ENCODE data around the gene CDH22.

CDH22 gene

DNA sequence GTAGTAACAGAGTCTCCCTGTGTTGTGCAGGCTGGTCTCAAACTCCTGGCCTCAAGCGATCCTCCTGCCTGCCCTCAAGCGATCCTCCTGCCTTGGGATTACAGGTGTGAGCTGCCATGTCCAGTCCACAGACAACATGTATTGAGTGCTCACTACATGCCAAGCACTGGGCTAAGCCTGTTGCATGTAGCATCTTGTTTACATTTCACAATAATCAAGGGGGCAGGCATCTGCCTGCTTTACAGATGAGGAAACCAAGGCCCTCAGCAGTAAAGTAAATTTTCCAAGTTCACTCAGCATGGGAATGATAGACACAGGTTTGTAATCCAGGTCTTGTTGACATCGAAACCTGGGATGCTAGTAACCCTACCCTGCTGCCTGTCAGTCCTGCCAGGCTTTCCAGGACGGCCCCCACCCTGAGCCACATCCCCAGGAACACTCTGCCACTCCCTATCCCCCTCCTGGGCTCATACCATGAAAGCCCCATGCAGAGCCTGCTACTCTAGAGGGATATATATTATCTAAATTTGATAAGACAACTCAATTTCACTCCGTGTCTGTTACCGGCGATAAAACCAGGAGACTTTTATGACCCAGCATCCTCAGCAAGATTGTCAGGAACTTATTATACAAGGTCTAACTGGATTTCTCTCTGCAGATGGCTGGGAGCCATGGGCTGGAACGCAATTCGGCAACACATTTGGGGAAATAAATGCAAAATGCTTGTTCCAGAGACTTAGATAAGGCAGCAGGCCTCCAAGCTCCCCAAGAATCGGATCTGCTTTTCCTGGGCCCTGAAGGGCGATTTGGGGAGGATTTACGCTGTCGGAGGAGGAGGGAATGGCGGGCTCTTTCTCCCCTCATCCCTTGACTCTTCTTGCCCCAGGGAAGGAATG, 159.7 kb downstream of the CDH22 start:
- H3K4me3 ChIP-seq, result no peak overlapping the region
- DNase-seq (ENCODE audit: low spot score), result no peak
- H3K27ac ChIP-seq, result no peak overlapping the region
- TF ChIP-seq, protein P1, sequence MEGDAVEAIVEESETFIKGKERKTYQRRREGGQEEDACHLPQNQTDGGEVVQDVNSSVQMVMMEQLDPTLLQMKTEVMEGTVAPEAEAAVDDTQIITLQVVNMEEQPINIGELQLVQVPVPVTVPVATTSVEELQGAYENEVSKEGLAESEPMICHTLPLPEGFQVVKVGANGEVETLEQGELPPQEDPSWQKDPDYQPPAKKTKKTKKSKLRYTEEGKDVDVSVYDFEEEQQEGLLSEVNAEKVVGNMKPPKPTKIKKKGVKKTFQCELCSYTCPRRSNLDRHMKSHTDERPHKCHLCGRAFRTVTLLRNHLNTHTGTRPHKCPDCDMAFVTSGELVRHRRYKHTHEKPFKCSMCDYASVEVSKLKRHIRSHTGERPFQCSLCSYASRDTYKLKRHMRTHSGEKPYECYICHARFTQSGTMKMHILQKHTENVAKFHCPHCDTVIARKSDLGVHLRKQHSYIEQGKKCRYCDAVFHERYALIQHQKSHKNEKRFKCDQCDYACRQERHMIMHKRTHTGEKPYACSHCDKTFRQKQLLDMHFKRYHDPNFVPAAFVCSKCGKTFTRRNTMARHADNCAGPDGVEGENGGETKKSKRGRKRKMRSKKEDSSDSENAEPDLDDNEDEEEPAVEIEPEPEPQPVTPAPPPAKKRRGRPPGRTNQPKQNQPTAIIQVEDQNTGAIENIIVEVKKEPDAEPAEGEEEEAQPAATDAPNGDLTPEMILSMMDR (IDR thresholded peaks at IDR 0.05), result no peak

DNA sequence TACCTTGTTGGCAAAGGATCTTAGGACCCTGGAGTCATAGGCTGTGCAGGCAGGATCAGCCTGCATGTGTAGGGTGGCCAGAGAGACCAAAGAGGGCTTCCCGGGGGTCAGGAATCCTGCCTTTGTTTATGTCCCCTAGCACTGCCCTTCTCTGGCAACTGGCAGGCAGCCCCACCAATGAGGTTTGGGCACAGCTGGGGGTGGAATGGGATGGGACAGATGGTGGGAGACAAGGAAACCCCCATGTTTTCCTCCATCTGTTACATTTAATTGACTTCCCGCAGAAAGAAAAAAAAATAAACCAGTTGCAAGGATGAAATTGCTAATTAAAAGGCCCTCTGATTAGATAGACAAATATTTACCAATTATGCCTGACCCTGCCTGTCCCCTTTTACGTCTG, 162.6 kb downstream of the CDH22 start:
- no peak for DNase-seq (ENCODE audit: low spot score)
- Histone ChIP-seq H3K4me3 (no peak overlapping the region), H3K27ac (no peak overlapping the region)
- TF ChIP-seq, protein P1 (IDR thresholded peaks at IDR 0.05), result no peak

DNA sequence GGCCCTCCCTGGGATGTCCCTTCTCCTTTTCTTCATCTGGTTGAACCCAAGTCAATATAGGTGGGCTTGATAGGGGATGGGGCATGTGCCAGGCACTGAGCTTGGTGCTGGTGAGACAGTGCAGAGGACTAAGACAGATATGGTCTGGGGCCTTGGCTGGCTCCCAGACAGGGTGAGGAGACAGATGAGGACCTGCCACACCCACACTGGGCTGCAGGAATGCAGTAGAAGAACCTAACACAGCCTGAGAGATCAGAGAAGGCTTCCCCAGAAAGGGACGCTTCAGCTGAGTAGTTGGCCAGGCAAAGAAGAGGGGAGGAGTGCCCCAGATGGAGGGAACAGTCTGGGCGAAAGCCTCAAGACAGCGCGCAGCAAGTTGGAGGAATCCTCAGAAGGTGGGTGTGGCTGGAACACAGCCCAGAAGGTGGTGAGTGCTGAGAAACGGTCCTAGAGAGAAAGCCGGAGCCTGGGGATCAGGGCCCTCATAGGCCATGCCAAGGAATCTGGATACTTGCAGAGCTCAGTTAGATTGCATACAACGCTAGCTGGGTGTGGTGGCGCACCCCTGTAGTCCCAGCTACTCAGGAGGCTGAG, 163.8 kb downstream of the CDH22 start:
- TF ChIP-seq, protein P1 (IDR thresholded peaks at IDR 0.05), result no peak
- H3K4me3 ChIP-seq, result no peak overlapping the region
- DNase-seq (ENCODE audit: low spot score), result no peak
- H3K27ac ChIP-seq, result no peak overlapping the region

DNA sequence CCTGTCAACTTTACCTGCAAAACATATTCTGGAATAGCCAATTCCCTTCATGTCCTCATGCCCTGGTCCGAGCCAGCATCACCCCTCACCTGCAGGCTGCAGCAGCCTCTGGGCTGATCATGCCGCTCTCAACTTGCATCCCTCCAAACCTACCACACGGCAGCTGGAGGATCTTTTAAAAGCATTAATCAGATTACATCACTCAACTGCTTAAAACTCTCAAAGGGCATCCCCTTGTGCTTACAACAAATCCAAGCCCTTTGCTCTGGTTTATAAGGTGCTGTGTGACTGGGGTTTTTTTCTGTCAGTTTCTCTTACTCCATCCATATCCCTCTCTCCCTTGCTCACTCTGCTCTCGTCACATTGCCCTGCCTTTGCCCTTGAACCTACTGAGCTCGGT, 166.2 kb downstream of the CDH22 start:
- TF ChIP-seq, protein P1 (IDR thresholded peaks at IDR 0.05), result no peak
- no peak for DNase-seq (ENCODE audit: low spot score)
- Histone ChIP-seq H3K4me3 (no peak overlapping the region), H3K27ac (no peak overlapping the region)

DNA sequence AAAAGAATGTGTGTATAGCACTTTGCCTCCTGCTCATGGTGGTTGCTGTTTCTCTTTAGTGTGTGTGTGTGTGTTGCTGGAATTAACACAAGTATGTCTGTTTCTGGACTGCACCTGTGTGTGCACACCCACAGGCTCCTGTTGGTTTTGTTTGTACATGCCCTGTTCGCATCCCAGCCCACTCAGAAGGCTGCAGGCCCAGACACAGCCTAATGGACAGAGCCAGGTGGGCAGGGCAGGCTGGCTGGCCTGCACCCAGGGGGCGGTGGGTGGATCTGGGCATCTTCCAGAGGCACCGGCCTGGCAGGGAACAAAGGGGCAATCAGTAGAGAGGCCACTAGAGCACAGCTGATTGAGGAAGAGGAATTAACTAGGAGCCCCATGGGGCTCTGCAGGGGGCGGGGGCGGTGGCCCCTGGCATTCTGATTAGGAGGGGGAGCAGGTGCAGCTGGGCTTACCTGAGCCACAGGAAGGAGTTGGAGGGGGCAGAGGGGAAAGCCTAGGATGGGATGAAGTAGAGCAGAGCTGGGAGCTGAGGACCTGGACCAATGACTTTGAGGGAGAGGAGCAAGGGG, 168.3 kb downstream of the CDH22 start:
- DNase-seq (ENCODE audit: low spot score), result no peak
- H3K4me3 ChIP-seq, result no peak overlapping the region
- TF ChIP-seq, protein P1 (IDR thresholded peaks at IDR 0.05), result no peak
- H3K27ac ChIP-seq, result no peak overlapping the region

DNA sequence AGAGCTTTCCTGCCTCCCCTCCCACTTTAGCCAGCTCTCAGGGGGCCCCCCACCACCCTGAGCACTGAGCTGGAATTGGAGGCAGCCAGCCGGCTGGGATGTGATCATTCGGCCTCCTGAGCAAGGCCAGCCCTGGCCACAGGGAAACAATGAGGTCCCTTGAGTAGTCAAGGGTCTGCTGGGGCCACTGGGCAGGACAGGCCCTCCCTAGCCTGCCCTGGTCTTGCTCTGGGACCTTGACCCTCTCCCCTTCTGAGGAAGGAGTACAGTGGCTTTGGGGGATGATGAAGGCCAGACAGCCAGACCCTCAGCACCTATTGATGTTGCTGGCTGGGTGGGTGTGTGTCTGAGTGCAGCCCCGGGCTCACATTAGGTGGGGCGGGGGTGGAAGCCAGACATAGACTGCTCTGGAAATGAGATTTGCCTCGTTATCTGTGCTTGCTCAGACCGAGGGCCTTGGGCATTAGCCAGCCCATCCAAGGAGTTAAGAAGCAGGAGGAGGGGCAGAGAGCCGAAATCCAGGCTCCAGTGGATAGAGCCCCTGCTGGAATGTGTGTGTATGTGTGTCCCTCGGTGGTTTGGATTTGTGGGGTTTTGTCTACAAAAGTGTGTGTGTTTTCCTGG, 168.9 kb downstream of the CDH22 start:
- TF ChIP-seq, protein P1 (IDR thresholded peaks at IDR 0.05), result no peak
- no peak for DNase-seq (ENCODE audit: low spot score)
- no peak overlapping the region for H3K4me3 ChIP-seq
- no peak overlapping the region for H3K27ac ChIP-seq
